Fibroblast of skin of back (primary cell): ENCODE results near the gene CYP4V2.

Experiments used
- DNase-seq: peaks from one replicate; pipeline ENCODE4 v3.0.0-alpha.2; 2013

CYP4V2 gene

GRCh38 chr4:186189656-186190055, 1.7 kb upstream of the CYP4V2 start:
- no peak for DNase-seq

GRCh38 chr4:186190581-186191199, 677 bp upstream of the CYP4V2 start:
- DNase-seq = no peak

- peak; percentile 24 for DNase-seq
Measured at GRCh38 chr4:186192066-186192612, 772 bp downstream of the CYP4V2 start.

GRCh38 chr4:186193851-186194250, 2.5 kb downstream of the CYP4V2 start:
- no peak for DNase-seq

DNA sequence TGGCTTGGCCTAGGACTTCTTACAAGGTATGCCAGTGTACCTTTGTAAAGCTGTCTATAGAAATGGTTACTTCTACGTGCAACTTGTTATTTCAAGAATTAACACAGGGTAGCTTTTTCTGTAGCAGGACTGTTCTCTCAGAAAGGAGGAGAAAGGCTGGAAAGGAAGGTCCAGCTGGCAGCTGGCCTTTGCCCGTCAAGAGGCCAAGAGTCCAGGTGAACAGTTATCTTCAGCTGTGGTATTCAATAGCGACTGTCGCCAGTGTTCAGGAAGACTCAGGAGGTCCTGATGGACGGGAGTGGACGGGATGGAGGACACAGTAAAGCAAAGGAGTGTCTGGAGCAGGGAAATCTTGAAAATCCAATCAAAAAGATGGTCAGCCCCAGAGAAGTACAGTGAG, 4.7 kb downstream of the CYP4V2 start:
- no peak for DNase-seq

DNA sequence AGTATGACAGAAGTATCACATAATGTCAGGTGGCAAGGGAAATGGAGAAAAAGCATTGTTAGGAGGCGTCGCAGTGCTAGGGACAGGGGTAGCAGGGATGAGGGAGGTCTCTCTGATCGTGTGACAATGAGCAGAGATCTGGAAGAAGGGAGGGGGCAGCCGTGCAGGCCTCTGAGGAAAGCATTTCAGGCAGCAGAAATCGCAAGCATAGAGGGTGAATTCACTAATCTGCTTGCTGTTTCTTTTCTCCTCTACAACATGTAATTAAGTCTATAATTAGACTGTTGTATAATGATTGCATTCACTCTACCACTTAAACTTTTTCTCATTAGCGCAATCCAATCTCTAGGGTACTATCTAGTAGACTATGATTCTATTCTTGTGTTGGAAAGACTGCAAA, 9.1 kb downstream of the CYP4V2 start:
- no peak for DNase-seq

GRCh38 chr4:186201010-186201409, 9.6 kb downstream of the CYP4V2 start:
- no peak for DNase-seq

DNA sequence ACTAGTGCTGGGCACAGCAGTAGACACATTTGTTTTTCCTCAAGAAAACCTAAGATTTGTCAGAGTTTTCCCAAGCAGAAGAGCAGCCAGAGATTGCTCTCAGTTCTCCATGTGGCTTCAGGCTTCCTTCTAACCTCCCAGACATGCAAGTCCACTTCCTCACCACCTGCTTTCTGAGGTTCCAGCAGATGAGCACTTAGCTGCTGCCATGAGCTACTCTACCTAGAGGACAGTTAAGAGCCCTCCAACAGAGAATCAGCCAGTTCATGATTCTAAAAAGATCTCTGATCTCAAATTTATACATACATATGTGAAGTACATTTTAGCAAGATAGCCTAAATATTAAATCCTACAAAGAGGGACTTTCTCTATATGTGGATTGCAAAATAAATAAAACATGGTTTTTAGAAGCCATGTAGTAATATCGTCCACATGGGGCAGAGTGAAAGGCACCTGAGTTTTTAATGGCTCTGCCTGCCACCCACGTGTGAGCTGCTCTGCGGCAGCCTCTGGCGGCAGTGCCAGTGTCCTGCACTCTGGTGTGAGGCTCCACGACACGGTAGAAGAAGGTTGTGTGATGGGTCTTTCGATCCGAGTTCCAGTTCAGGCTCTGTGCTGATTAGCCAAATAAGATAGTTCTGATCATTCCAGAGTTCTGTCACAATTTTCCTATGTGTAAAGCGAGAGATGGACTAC, 10.3 kb downstream of the CYP4V2 start:
- no peak for DNase-seq

DNA sequence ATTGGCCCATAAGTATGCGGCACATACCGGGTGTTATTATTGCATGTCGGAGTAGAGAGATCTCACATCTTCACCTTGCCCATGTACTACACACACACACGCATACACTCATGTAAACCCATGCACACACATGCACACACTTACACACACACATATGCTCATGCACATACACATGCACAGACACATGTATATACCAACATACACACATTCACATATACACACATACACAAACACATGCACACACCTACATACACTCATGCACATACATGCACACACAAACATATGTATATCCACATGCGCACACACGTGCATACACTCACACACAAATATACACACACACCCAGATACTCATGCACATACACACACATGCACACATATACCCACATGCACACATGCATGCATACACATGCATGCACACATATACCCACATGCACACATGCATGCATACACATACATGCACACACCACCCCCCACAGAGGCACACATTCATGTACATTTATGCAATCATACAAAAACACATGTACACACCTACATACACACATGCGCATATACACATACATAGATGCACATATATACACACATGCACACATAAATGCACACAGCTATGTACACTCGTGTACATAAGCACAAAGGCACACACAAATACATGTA, 11.2 kb downstream of the CYP4V2 start:
- no peak for DNase-seq

- DNase-seq = no peak
Measured at GRCh38 chr4:186203406-186203805, 12.0 kb downstream of the CYP4V2 start.

GRCh38 chr4:186204103-186204559, 12.8 kb downstream of the CYP4V2 start:
- peak; percentile 7 for DNase-seq

GRCh38 chr4:186204686-186205085, 13.3 kb downstream of the CYP4V2 start:
- no peak for DNase-seq

GRCh38 chr4:186205156-186205555, 13.8 kb downstream of the CYP4V2 start:
- DNase-seq = no peak

DNA sequence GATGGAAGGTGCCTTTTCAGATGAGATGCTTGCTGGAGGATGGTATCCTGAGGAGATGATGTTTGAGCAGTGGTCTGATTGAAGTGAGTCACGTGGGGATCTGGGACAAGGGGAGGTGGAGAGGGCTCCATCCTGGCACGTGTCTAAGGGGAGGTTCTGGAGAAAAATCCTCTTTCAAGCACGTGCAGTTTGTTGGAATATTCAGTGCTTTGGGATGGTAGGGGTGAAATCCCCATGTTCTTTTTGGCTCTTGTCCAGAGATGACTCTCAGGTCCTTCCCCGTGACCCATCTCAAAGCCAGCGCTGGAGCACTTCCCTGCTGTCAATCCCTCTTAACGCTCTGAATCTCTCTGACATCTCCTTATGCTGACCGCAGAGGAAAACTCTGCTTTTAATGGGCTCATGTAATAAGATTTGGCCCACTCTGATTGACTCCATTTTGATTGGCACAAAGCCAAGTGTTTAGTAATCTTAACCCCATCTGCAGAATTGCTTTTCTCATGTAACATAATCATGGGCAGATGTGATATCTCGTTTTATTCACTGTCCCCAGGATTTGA, 25.2 kb downstream of the CYP4V2 start:
- DNase-seq = no peak

GRCh38 chr4:186217733-186218293, 26.4 kb downstream of the CYP4V2 start:
- DNase-seq = no peak

DNA sequence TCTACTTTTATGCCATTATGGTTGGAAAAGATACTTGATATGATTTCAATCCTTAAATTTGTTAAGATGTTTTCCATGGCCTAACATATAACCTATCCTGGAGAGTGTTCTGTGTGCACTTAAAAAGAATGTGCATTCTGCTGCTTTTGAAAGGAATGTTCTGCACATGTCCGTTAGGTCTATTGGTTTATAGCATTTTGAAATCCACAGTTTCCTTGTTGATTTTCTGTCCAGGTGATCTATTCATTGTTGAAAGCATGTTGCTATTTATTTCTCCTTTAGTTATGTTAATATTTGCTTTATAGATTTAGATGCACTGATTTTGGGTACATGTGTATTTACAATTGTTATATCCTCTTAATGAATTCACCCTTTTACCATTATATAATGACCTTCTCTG, 30.3 kb downstream of the CYP4V2 start:
- no peak for DNase-seq

- no peak for DNase-seq
Measured at GRCh38 chr4:186225848-186226247, 34.5 kb downstream of the CYP4V2 start.

DNA sequence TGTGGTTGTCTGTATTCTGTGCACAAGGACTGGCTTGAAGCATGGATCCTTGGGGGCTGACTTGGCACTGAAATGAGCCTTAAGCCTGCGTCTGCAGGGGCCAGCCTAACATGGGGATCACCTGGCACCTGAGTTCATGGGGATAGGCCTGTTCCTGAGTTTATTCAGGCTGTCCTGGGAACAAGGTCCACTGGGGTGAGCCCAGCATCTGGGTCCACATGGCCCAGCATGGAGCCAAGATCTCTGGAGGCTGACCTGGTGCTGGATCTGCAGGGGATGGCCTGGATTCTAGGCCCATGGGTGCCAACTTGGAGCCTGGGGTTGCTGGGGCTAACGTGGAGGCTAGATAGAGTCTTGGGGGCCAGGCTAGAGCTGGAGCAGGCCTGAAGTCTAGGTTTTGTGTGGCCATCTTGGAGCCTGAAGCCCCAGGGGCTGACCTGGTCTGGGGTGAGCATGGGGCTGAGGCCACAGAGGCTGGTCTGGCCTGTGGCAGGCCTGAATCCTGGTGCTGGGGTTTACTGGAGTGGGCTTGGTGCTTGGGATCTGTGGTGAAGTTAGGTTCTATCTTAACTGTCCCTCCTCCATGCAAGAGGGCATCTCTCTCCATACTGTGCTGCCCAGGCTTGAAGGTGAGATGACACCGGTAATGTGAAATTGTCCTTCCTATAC, 35.3 kb downstream of the CYP4V2 start:
- DNase-seq = no peak

DNA sequence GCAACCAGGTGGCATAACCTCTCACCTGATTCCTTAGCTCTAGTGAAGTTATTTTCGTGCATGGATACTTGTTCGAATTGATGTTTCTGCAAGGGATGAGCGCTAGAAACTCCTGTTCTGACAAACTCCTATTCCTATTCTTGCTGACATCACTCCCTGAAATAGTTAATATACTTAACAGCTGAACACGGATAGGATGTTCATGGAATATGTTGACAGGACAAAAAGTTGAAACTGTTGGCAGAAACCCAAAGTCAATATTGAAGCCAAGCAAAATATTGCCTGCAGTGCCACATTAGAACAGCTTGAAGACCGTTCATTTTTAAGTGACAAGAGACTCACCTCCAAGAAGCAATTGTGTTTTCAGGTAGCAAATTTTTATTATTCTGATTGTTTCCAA, 35.9 kb downstream of the CYP4V2 start, which contains the start of gene KLKB1:
Gene KLKB1 (plus strand): TSS at position 287 of the 400 bp plus-strand sequence. CDS start 689 bp downstream, outside the sequence.
- peak; percentile 32 for DNase-seq

DNA sequence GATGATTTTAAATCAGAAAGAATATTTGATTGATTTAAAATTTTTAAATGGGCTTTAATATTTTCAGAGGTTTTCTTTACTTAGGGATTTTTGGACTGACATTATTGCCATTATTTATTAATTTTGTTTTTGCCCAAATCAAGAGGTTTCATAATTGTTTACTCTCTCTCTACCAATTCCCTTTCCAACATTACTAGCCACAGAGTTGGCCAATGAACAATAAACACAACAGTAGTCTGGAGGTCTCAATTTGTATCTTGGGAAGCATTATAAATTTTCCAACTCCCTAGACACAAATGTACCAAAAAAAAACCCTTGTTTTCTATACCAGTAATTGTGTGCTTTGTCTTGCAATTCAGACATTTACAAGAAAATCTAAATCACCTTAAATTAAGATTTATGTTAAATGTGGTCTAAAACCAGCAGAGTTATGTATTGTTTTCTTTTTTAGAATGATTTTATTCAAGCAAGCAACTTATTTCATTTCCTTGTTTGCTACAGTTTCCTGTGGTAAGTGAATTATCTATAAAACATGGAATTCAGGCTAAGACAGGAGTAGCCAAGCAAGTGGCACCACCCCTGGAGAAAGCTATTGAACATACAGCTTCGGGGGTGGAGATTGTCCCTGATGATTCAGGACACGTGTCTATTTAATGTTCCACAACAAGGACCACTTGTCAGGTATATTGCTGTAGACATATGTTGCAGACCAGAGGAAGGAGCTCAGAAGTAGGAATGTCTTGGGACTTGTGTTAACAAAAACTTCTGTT, 36.6 kb downstream of the CYP4V2 start:
- no peak for DNase-seq

- no peak for DNase-seq
Measured at GRCh38 chr4:186228514-186228894, 37.1 kb downstream of the CYP4V2 start.
